Suppressor macrophage treated with lipopolysaccharide for 4 hours (primary cell): ENCODE measurements around the gene SHISA2.
"Not testable (repeated sequence)": the region's sequence is repeated elsewhere in the genome, so short reads cannot be mapped to it uniquely, and the experiment has no call there.

Experiments
- DNase-seq: peaks from one replicate; pipeline ENCODE4 v3.0.0-alpha.2; 2020

The SHISA2 gene

GRCh38 chr13:26051657-26052311 lies at the start of gene SHISA2:
SHISA2 (minus strand) TSS chr13:26052016; CDS start chr13:26050975, 1,041 bp downstream.
- peak; percentile 19 for DNase-seq

GRCh38 chr13:26095846-26096610 lies 44.2 kb upstream of the SHISA2 start:
- DNase-seq = no peak

- DNase-seq = no peak
These were observed 43.5 kb upstream of the SHISA2 start for GRCh38 chr13:26095338-26095737.

- DNase-seq = not testable (repeated sequence)
These were observed 25.0 kb upstream of the SHISA2 start for GRCh38 chr13:26076821-26077220.

GRCh38 chr13:26075498-26075897 lies 23.7 kb upstream of the SHISA2 start:
- no peak for DNase-seq

GRCh38 chr13:26074706-26075105 lies 22.9 kb upstream of the SHISA2 start:
- peak; percentile 13 for DNase-seq

- DNase-seq = not testable (repeated sequence)
These were observed 20.5 kb upstream of the SHISA2 start for GRCh38 chr13:26072335-26072734.

GRCh38 chr13:26071691-26072090 lies 19.9 kb upstream of the SHISA2 start:
- no peak for DNase-seq

GRCh38 chr13:26069642-26070041 lies 17.8 kb upstream of the SHISA2 start:
- DNase-seq = not testable (repeated sequence)

- not testable (repeated sequence) for DNase-seq
These were observed 16.6 kb upstream of the SHISA2 start for GRCh38 chr13:26068372-26068771.

GRCh38 chr13:26067601-26068000 lies 15.8 kb upstream of the SHISA2 start:
- no peak for DNase-seq

GRCh38 chr13:26066492-26066891 lies 14.7 kb upstream of the SHISA2 start:
- not testable (repeated sequence) for DNase-seq

GRCh38 chr13:26062853-26063444 lies 11.1 kb upstream of the SHISA2 start:
- peak; percentile 47 for DNase-seq

GRCh38 chr13:26061947-26062346 lies 10.1 kb upstream of the SHISA2 start:
- no peak for DNase-seq

- DNase-seq = no peak
These were observed 9.4 kb upstream of the SHISA2 start for GRCh38 chr13:26061256-26061655.

GRCh38 chr13:26060357-26060756 lies 8.5 kb upstream of the SHISA2 start:
- DNase-seq = no peak

- no peak for DNase-seq
These were observed 6.9 kb upstream of the SHISA2 start for GRCh38 chr13:26058704-26059103.

- DNase-seq = no peak
These were observed 3.1 kb upstream of the SHISA2 start for GRCh38 chr13:26054896-26055295.

GRCh38 chr13:26053418-26053980 lies 1.7 kb upstream of the SHISA2 start:
- no peak for DNase-seq

GRCh38 chr13:26052337-26052736 lies 521 bp upstream of the SHISA2 start:
- no peak for DNase-seq

- DNase-seq = no peak
These were observed 572 bp downstream of the SHISA2 start for GRCh38 chr13:26051231-26051656.

GRCh38 chr13:26050568-26051230 lies 1.1 kb downstream of the SHISA2 start:
- no peak for DNase-seq

- DNase-seq = no peak
These were observed 3.1 kb downstream of the SHISA2 start for GRCh38 chr13:26048741-26049140.
